Measurements from ENCODE around the gene CALD1. TPM values are rescaled to one million over a fixed set of nuclear protein-coding genes. Genes with fewer than 3 reads are reported as not detected.

Gene CALD1
- total and polyA plus RNA-seq, 4 experiments from 2014 or later, result 0.13 TPM; not detected in 3

DNA sequence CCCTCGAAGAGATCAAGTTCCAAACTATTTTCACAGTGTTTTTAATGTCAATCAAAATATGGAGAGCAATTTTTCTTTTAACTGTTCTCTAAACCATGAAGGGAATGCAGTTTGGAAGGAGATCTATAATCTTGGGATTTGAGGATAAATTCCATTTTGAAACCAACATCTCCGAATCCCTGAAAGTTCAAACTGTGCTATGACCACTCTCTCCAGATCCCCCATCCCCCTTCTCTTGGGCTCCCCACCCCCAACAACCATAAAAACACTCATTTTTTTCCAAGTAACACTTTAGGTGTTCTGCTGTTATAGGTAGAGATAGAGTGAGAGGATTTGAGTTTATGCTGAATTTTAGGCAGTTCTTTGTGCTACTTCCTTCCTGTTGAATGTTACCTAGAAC, 1.7 kb downstream of the CALD1 start:
- H3K27ac ChIP-seq (ENCODE audit: low read depth, low read length), result no peak overlapping the region
- Mint-ChIP-seq H3K9me3 (peaks cover 0 to 3% (median 0%) of the 10 kb centered on the region in 8 donors), H3K4me1 (no peaks in the 10 kb centered on the region), H3K27me3 (no peaks in the 10 kb centered on the region), H3K27ac (no peak overlapping the region), H3K36me3 (no peaks in the 10 kb centered on the region), H3K4me3 (no peak overlapping the region)
- H3K4me1 ChIP-seq (ENCODE audit: insufficient read depth, low read length), result no peaks in the 10 kb centered on the region
- no peak overlapping the region for H3K4me3 ChIP-seq (ENCODE audit: low read length in 2 of 2)
- H3K9me3 ChIP-seq (ENCODE audit: control insufficient read depth in 1 of 2, low read length in 2 of 2), result no peaks in the 10 kb centered on the region
- H3K36me3 ChIP-seq (ENCODE audit: insufficient read depth, low read length), result no peaks in the 10 kb centered on the region
- CTCF ChIA-PET (ENCODE audit: partially characterized antibody), result no interaction called here
- H3K27me3 ChIP-seq (ENCODE audit: insufficient read depth, low read length), result no peaks in the 10 kb centered on the region
- POLR2A ChIA-PET (ENCODE audit: partially characterized antibody), result no interaction called here
- no peak for DNase-seq
- intact Hi-C loops (cut with micrococcal nuclease), result no loop called here

DNA sequence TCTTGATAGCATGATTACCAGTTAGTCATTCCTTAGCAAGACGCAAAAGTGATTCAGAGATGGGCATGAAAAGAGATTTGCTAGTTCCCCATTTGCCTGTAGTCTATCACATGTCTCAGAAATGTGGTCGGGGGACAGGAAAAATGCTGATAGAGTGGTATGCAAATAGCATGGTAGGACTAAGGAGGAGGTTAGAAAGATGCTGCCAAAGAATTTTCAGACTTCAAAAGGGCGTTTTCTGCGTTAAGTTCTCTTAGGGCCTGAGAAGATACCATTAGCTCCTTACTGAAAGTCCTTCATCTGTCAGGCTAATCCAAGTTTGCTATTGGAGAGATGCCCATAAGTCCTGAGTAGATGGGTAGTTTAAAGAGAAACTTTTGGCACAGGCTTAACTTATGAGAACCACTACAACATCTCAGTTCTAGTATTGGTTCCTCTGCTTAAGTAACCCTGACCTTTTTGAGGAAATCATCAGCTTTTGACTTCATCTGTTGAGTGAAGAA, 2.7 kb downstream of the CALD1 start:
- CTCF ChIA-PET (ENCODE audit: partially characterized antibody), result no interaction called here
- Mint-ChIP-seq H3K27me3 (no peaks in the 10 kb centered on the region), H3K27ac (no peak overlapping the region), H3K9me3 (peaks cover 0 to 3% (median 0%) of the 10 kb centered on the region in 8 donors), H3K4me1 (no peaks in the 10 kb centered on the region), H3K36me3 (no peaks in the 10 kb centered on the region), H3K4me3 (no peak overlapping the region)
- Histone ChIP-seq H3K4me3 (ENCODE audit: low read length in 2 of 2) (no peak overlapping the region), H3K36me3 (ENCODE audit: insufficient read depth, low read length) (no peaks in the 10 kb centered on the region), H3K9me3 (ENCODE audit: control insufficient read depth in 1 of 2, low read length in 2 of 2) (no peaks in the 10 kb centered on the region), H3K27me3 (ENCODE audit: insufficient read depth, low read length) (no peaks in the 10 kb centered on the region), H3K4me1 (ENCODE audit: insufficient read depth, low read length) (no peaks in the 10 kb centered on the region), H3K27ac (ENCODE audit: low read depth, low read length) (no peak overlapping the region)
- POLR2A ChIA-PET (ENCODE audit: partially characterized antibody), result no interaction called here
- no peak for DNase-seq
- intact Hi-C loops (cut with micrococcal nuclease), result no loop called here

DNA sequence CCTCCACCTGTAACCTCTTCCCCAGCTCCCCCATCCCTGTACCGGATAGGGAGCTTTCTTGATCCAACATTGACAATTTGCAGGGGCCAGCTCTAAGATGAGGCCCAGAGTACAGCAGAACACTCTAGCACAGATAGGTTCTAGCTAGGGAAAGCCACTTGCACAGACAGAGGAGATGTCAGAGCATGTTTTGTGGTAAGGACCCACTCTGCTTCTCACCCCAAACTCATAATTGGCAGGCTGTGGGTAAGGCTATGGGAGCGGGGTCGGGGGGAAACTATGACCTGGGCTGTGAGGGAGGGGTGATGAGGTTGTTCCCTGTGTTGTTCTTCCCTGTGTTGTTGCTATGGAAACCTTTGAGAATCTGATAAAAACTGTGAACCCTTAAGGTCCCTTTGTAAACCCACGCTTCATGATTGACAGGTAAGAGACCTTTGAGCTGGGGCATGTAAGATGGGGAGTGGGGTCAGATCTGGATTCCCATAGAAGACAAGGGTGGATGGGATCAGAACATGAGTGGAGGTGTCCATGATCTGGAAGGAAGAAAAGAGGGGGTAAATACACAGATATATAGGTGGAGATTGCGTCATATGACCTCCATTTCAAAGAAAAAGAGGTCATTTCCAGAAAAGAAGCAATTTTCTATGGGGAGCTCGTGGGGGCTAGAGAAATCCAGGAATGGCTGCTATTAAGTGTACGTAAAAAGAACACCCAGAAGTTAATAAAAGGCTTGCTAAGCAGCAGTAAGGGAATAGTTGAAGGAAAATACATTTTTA, 4.0 kb downstream of the CALD1 start:
- H3K4me3 ChIP-seq (ENCODE audit: low read length in 2 of 2), result no peak overlapping the region
- no peaks in the 10 kb centered on the region for H3K4me1 Mint-ChIP-seq
- intact Hi-C loops (cut with micrococcal nuclease), result no loop called here
- no peaks in the 10 kb centered on the region for H3K27me3 ChIP-seq (ENCODE audit: insufficient read depth, low read length)
- H3K9me3 ChIP-seq (ENCODE audit: control insufficient read depth in 1 of 2, low read length in 2 of 2), result no peaks in the 10 kb centered on the region
- DNase-seq, result no peak
- H3K27ac Mint-ChIP-seq, result no peak overlapping the region
- no peak overlapping the region for H3K27ac ChIP-seq (ENCODE audit: low read depth, low read length)
- peaks cover 0 to 3% (median 0%) of the 10 kb centered on the region in 8 donors for H3K9me3 Mint-ChIP-seq
- no peaks in the 10 kb centered on the region for H3K4me1 ChIP-seq (ENCODE audit: insufficient read depth, low read length)
- POLR2A ChIA-PET (ENCODE audit: partially characterized antibody), result no interaction called here
- no peak overlapping the region for H3K4me3 Mint-ChIP-seq
- H3K27me3 Mint-ChIP-seq, result no peaks in the 10 kb centered on the region
- H3K36me3 ChIP-seq (ENCODE audit: insufficient read depth, low read length), result no peaks in the 10 kb centered on the region
- CTCF ChIA-PET (ENCODE audit: partially characterized antibody), result no interaction called here
- H3K36me3 Mint-ChIP-seq, result no peaks in the 10 kb centered on the region

DNA sequence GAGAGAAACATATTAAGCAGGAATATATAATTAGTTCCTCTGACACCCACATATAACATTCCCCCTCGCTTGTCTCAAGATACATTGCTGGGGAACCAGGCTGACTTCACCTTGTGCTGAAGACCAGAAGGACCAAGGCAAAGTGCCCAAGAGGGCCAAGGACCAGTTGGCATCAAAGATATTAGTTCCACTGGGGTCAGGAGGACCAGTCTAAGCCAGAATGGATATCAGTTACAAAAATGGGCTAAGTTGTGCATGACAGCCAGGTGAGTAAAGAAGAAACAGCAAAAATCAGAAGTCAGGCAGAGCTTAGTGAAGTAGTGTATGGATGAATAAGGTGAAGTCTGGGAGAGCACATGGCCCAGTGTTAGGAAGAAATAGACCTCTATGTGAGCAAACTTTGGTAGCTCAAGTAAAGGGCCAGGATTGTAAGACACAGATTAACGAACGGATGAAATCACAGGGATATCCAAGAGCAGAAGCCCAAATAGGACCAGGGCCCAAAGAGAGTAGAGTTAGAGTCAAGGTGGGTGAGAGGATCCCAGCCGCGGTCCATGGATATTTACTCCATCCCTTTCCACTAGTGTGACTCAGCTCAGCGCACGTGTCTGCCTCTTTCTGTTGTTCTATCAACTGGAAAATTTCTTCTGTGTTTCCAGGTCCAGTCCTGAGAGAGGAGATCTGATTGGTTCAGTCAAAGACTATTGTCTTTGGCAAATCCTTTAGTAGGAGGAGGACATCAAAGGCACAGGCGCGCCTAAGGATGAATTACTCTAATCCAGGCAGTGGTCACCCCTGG, 5.0 kb downstream of the CALD1 start:
- Mint-ChIP-seq H3K9me3 (peaks cover 0 to 3% (median 0%) of the 10 kb centered on the region in 8 donors), H3K4me1 (no peaks in the 10 kb centered on the region)

GRCh38 chr7:134785842-134786241, 6.4 kb downstream of the CALD1 start:
- intact Hi-C loops (cut with micrococcal nuclease), result no loop called here
- no peaks in the 10 kb centered on the region for H3K9me3 ChIP-seq (ENCODE audit: control insufficient read depth in 1 of 2, low read length in 2 of 2)
- DNase-seq, result no peak
- H3K4me1 Mint-ChIP-seq, result no peaks in the 10 kb centered on the region
- H3K4me1 ChIP-seq (ENCODE audit: insufficient read depth, low read length), result no peaks in the 10 kb centered on the region
- H3K27me3 ChIP-seq (ENCODE audit: insufficient read depth, low read length), result no peaks in the 10 kb centered on the region
- no peak overlapping the region for H3K27ac Mint-ChIP-seq
- ChIA-PET POLR2A (ENCODE audit: partially characterized antibody) (no interaction called here), CTCF (ENCODE audit: partially characterized antibody) (no interaction called here)
- H3K27ac ChIP-seq (ENCODE audit: low read depth, low read length), result no peak overlapping the region
- no peak overlapping the region for H3K4me3 Mint-ChIP-seq
- no peaks in the 10 kb centered on the region for H3K36me3 Mint-ChIP-seq
- H3K4me3 ChIP-seq (ENCODE audit: low read length in 2 of 2), result no peak overlapping the region
- H3K27me3 Mint-ChIP-seq, result no peaks in the 10 kb centered on the region
- H3K9me3 Mint-ChIP-seq, result peaks cover 0 to 3% (median 0%) of the 10 kb centered on the region in 8 donors
- no peaks in the 10 kb centered on the region for H3K36me3 ChIP-seq (ENCODE audit: insufficient read depth, low read length)

More for the DNA sequence above, 5.0 kb downstream of the CALD1 start:
- Mint-ChIP-seq H3K36me3 (no peaks in the 10 kb centered on the region), H3K27me3 (no peaks in the 10 kb centered on the region), H3K27ac (no peak overlapping the region), H3K4me3 (no peak overlapping the region)
- H3K4me3 ChIP-seq (ENCODE audit: low read length in 2 of 2), result no peak overlapping the region
- POLR2A ChIA-PET (ENCODE audit: partially characterized antibody), result no interaction called here
- H3K4me1 ChIP-seq (ENCODE audit: insufficient read depth, low read length), result no peaks in the 10 kb centered on the region
- DNase-seq, result no peak
- CTCF ChIA-PET (ENCODE audit: partially characterized antibody), result no interaction called here
- no peaks in the 10 kb centered on the region for H3K36me3 ChIP-seq (ENCODE audit: insufficient read depth, low read length)
- H3K9me3 ChIP-seq (ENCODE audit: control insufficient read depth in 1 of 2, low read length in 2 of 2), result no peaks in the 10 kb centered on the region
- intact Hi-C loops (cut with micrococcal nuclease), result no loop called here
- H3K27ac ChIP-seq (ENCODE audit: low read depth, low read length), result no peak overlapping the region
- H3K27me3 ChIP-seq (ENCODE audit: insufficient read depth, low read length), result no peaks in the 10 kb centered on the region

DNA sequence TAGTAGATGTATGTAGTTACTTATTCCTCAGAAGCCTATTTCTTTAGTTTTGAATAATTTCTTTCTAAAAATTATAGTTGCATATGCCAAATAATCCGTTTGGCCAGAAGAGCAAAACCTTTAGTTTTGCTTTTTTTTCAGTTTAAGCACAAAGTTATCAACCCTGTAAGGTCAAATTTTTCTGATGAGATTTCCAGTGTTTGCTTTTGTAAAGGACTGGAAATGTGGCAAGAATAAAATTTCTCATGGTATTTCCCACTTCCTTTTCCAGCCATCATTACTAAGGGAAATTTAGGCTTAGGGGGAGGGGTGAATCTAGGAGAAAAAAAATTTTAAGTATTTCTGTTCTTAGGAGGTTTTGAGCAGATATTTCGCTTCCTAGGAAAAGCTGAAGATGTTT, 7.6 kb downstream of the CALD1 start:
- no peaks in the 10 kb centered on the region for H3K4me1 Mint-ChIP-seq
- CTCF ChIA-PET (ENCODE audit: partially characterized antibody), result no interaction called here
- H3K9me3 Mint-ChIP-seq, result peaks cover 0 to 3% (median 0%) of the 10 kb centered on the region in 8 donors
- H3K27me3 ChIP-seq (ENCODE audit: insufficient read depth, low read length), result no peaks in the 10 kb centered on the region
- H3K27ac Mint-ChIP-seq, result no peak overlapping the region
- POLR2A ChIA-PET (ENCODE audit: partially characterized antibody), result no interaction called here
- no peak for DNase-seq
- no peaks in the 10 kb centered on the region for H3K9me3 ChIP-seq (ENCODE audit: control insufficient read depth in 1 of 2, low read length in 2 of 2)
- H3K4me3 Mint-ChIP-seq, result no peak overlapping the region
- H3K27me3 Mint-ChIP-seq, result no peaks in the 10 kb centered on the region
- H3K36me3 ChIP-seq (ENCODE audit: insufficient read depth, low read length), result no peaks in the 10 kb centered on the region
- H3K36me3 Mint-ChIP-seq, result no peaks in the 10 kb centered on the region
- H3K27ac ChIP-seq (ENCODE audit: low read depth, low read length), result no peak overlapping the region
- H3K4me3 ChIP-seq (ENCODE audit: low read length in 2 of 2), result no peak overlapping the region
- H3K4me1 ChIP-seq (ENCODE audit: insufficient read depth, low read length), result no peaks in the 10 kb centered on the region
- intact Hi-C loops (cut with micrococcal nuclease), result no loop called here

GRCh38 chr7:134787720-134788119, 8.3 kb downstream of the CALD1 start:
- Histone ChIP-seq H3K27ac (ENCODE audit: low read depth, low read length) (no peak overlapping the region), H3K4me3 (ENCODE audit: low read length in 2 of 2) (no peak overlapping the region), H3K36me3 (ENCODE audit: insufficient read depth, low read length) (no peaks in the 10 kb centered on the region), H3K4me1 (ENCODE audit: insufficient read depth, low read length) (no peaks in the 10 kb centered on the region), H3K9me3 (ENCODE audit: control insufficient read depth in 1 of 2, low read length in 2 of 2) (no peaks in the 10 kb centered on the region), H3K27me3 (ENCODE audit: insufficient read depth, low read length) (no peaks in the 10 kb centered on the region)
- intact Hi-C loops (cut with micrococcal nuclease), result no loop called here
- DNase-seq, result no peak
- ChIA-PET CTCF (ENCODE audit: partially characterized antibody) (no interaction called here), POLR2A (ENCODE audit: partially characterized antibody) (no interaction called here)
- Mint-ChIP-seq H3K9me3 (peaks cover 0 to 1% (median 0%) of the 10 kb centered on the region in 8 donors), H3K36me3 (no peaks in the 10 kb centered on the region), H3K4me3 (no peak overlapping the region), H3K27me3 (no peaks in the 10 kb centered on the region), H3K4me1 (no peaks in the 10 kb centered on the region), H3K27ac (no peak overlapping the region)

All from CD4-positive, alpha-beta memory T cell (primary cell).